ENCODE data around the gene RDM1.

GRCh38 chr17:35912339-35912912 is 18.1 kb downstream of the RDM1 start:
- TF ChIP-seq CTCF (optimal IDR thresholded peaks at IDR 0.05 in 1 of 3, IDR thresholded peaks at IDR 0.05 in 1 of 3, conservative IDR thresholded peaks at IDR 0.05 in 1 of 3; ENCODE audit: extremely low read depth in 1 of 3, insufficient read depth in 2 of 3, low read length in 3 of 3), result no peak
- TF ChIP-seq EZH2 (IDR thresholded peaks at IDR 0.05; ENCODE audit: low read length), result no peak
